Measurements from ENCODE around the gene SAMSN1. TPM values are rescaled to one million over a fixed set of nuclear protein-coding genes. Genes with fewer than 3 reads are reported as not detected.
A peak's percentile ranks its signal among the peaks of the same experiment; 100 is the strongest.

SAMSN1 gene
- total and polyA plus RNA-seq, 9 of the 15 experiments (the other 6 are each of a cell fraction or from before 2014, with no cell fraction given), result 101 to 223 (median 159) TPM

DNA sequence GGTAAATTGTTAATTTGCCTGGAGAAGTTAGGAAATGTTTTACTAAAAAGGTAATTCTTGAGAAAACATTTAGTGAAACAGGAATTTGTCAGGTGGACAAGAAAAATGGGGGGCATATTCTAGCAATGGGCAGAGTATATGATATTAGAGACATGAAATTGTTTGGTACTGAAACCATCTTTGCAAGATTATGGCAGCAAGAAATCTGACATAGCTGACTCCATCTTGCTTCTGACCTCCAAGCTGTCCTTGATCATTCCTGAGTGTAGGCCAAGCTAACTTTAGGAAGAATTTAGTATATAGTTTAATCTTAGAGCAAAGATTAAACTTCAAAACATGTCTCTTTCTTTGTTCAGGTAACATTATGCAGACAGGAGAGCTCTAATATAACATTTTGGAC, 14.0 kb upstream of the SAMSN1 start (continued):
- TF ChIP-seq ZNF592 (IDR thresholded peaks at IDR 0.05), result 0 out of 2 replicates have a peak, but pooled peaks have one; percentile 54
- TF ChIP-seq, protein P1, sequence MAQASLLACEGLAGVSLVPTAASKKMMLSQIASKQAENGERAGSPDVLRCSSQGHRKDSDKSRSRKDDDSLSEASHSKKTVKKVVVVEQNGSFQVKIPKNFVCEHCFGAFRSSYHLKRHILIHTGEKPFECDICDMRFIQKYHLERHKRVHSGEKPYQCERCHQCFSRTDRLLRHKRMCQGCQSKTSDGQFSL (CRISPR knock-in tag; IDR thresholded peaks at IDR 0.05), result no peak
- TF ChIP-seq, protein P1 (tag; IDR thresholded peaks at IDR 0.05), result peak in 1 of 2 experiments; percentile 74; a peak in 1 of 4 replicates
- TF ChIP-seq TAF9B (IDR thresholded peaks at IDR 0.05; ENCODE audit: partially characterized antibody), result no peak
- TF ChIP-seq TEAD4 (IDR thresholded peaks at IDR 0.05; ENCODE audit: low read length), result no peak
- TF ChIP-seq TEAD4 (CRISPR knock-in tag; IDR thresholded peaks at IDR 0.05; ENCODE audit: borderline replicate concordance), result no peak
- peak; percentile 74; the same call in 1 of the 2 replicates for TF ChIP-seq GTF2A2 (tag; IDR thresholded peaks at IDR 0.05)
- TF ChIP-seq PTRF (tag; IDR thresholded peaks at IDR 0.05), result peak; percentile 76
- peak; percentile 69 for TF ChIP-seq PTTG1 (tag; IDR thresholded peaks at IDR 0.05; ENCODE audit: low read depth)
- TF ChIP-seq ZNF311 (CRISPR knock-in tag; IDR thresholded peaks at IDR 0.05), result peak; percentile 93
- 0 out of 2 replicates have a peak, but pooled peaks have one; percentile 16 for TF ChIP-seq MECOM (CRISPR knock-in tag; IDR thresholded peaks at IDR 0.05)
- TF ChIP-seq DMBX1 (CRISPR knock-in tag; IDR thresholded peaks at IDR 0.05; ENCODE audit: borderline replicate concordance), result peak; percentile 77

All from K562 (cell line).